IPS-NIHi7 (cell line): ENCODE measurements around the gene GNB1.
"Not testable (repeated sequence)": the region's sequence is repeated elsewhere in the genome, so short reads cannot be mapped to it uniquely, and the experiment has no call there.

Experiments used
- DNase-seq: peaks from one replicate; pipeline ENCODE4 v3.0.0; 2012; ENCODE audit warnings: mixed read lengths; ENCODE audit errors: extremely low spot score

The GNB1 gene

GRCh38 chr1:1891349-1892078 lies 627 bp upstream of the GNB1 start:
- DNase-seq: peak; percentile 73

DNA sequence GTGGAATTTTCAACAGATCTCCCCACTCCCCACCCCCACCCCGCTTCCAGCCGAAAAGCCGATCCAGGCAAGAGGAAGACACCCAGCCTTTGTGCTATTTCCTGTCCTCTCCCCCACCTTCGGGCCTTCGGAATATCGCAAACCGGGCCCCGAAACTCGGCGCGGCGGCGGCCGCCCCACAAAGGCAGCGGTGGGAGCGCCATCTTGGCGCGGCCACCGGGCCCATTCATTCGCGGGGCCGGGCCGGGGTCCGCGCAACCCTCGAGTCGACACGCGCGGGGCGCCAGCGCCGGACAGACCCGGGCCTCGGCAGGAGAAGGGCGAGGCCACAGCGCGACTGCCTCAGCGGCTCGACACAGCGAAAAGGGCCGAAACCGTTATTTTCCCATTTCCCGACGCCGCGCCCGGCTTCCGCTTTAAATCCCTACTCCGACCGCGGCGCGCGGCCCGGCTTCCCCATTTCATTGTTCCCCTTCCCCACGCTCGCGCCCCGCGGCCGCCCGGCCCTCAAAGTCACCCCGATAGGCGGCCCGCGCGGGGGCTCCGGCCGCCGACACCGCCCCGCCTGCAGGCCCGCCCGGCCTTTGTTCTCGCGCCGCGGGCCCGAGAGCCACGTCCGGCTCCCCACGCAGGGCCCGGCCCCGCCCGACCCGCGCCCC lies 911 bp downstream of the GNB1 start:
- DNase-seq: peak; percentile 54

GRCh38 chr1:1889090-1889750 lies 1.7 kb downstream of the GNB1 start:
- no peak for DNase-seq

GRCh38 chr1:1883890-1884289 lies 7.0 kb downstream of the GNB1 start:
- DNase-seq: not testable (repeated sequence)

GRCh38 chr1:1883092-1883873 lies 7.6 kb downstream of the GNB1 start:
- no peak for DNase-seq

DNA sequence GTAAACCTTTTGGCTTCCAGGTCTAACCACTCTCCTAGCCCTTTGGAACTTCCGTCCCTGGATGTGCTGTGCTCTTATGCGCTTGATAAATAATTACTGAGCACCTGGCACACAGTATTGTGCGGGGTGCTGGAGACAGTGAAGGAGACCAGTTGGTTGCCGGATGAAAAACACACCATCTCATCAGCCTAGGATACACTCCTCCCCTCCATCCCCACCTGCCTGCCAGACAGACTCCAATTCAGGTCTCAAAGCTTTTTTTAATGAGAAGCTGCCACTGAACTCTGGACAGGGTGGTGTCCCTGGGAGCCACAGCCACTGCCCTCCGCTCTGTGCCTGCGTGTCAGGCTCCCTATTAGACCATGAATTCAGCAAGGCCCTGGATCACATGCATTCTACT lies 9.2 kb downstream of the GNB1 start:
- no peak for DNase-seq

DNA sequence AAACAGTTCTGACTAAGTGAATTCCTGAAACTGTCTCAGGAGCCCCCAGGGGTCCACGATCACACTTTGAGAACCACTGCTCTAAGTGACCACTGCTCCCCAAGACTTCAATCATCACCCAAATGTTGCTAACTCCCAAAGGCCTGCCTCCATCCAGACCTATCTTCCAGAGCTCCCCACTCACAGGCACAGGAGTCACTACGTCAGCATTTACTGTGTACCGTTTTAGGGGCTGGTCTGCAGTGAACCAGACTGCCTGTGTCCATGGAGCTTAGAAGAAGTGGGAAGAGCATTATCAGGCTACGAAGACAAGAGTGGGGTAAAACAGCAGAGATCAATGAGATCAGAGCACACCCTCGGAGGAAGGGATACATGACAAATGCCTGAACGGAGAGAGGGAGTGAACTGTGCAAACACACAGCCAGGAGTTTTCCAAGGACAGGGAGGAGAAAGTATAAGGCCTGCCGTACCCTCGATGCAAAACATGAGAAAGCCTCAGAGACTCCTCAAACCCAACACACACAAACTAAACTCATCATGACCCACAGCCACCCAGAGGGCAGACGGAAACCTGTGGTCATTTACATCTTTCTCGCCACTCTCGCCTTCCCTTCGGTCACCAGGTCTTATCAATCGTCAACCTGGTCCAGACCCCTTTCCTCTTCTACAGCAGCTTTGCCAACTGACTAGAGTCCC lies 10.1 kb downstream of the GNB1 start:
- DNase-seq: no peak

- DNase-seq: no peak
Measured at GRCh38 chr1:1879942-1880341, 10.9 kb downstream of the GNB1 start.

GRCh38 chr1:1877865-1878436 lies 12.9 kb downstream of the GNB1 start:
- DNase-seq: no peak

DNA sequence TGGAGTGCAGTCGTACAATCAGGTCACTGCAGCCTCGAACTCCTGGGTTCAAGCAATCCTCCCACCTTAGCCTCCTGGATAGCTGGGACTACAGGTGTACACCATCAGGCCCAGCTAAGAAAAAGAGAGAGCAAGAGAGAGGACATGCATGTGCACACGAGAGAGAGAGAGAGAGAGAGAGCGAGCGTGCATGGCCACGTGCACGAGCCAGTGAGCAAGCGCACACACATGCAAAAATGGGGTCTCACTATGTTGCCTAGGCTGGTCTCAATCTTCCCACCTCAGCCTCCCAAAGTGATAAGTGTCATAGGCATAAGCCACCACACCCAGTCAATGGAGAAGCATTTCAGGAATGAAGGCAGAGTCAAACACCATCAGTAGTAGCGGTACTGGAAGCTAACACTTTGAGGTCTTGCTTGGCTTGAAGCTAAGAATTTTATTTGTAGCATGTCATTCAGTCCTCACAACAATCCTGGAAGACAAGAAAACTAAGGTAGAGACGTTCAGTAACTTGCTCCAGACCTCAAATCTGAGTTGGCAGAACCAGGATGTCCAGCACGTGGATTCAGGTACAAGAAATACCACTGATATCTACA lies 14.5 kb downstream of the GNB1 start:
- DNase-seq: no peak

DNA sequence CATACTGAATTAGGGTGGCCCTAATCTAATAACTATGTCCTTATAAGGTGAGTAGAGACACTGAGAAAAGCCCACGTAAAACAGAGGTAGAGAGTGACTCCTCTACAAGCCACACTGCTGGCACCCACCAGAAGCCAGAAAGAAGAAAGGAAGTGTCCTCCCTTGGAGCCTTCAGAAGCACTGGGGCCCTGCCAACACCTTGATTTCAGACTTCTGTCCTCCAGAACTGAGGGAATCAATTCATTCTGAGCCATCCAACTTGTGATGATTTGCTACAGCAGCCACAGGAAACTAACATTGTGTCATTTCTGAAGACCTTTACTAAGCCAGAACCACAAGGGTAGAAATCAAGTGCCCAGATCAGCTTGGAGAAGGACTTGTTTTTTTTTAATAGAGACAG lies 15.0 kb downstream of the GNB1 start:
- no peak for DNase-seq

- no peak for DNase-seq
Measured at GRCh38 chr1:1874901-1875300, 16.0 kb downstream of the GNB1 start.

- no peak for DNase-seq
Measured at GRCh38 chr1:1873186-1873585, 17.7 kb downstream of the GNB1 start.

DNA sequence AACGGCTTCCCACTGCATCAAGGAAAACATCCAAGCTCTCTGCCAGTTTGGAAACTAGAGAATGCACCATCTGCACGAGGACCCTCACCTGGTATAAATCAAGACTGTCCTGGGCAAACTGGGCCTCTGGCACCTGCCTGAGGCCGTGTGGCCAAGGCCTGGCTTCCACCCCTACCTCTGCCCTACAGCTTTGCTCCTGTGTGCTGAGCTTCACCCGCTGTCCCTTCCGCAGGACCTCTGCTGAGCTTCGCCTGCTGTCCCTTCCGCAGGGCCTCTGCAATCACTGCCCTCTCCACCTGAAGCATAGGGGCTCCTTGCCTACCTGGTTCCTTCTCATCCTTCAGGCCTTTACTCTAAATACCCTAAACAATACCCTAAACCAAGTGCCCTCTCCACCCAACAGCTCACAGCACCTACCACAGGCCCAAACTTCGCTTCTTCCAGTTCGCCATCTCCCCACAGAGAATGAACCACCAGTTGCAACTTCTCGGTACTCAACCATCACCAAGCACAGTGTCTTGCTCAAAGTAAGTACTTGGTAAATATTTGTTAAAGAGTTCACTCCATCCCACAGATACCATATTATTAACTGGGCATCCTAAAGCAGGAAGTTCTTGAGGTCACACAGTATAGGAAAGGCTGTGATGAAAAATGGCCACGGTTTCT lies 18.4 kb downstream of the GNB1 start:
- no peak for DNase-seq

GRCh38 chr1:1869469-1869868 lies 21.4 kb downstream of the GNB1 start:
- DNase-seq: no peak

- DNase-seq: no peak
Measured at GRCh38 chr1:1867164-1867563, 23.7 kb downstream of the GNB1 start.

DNA sequence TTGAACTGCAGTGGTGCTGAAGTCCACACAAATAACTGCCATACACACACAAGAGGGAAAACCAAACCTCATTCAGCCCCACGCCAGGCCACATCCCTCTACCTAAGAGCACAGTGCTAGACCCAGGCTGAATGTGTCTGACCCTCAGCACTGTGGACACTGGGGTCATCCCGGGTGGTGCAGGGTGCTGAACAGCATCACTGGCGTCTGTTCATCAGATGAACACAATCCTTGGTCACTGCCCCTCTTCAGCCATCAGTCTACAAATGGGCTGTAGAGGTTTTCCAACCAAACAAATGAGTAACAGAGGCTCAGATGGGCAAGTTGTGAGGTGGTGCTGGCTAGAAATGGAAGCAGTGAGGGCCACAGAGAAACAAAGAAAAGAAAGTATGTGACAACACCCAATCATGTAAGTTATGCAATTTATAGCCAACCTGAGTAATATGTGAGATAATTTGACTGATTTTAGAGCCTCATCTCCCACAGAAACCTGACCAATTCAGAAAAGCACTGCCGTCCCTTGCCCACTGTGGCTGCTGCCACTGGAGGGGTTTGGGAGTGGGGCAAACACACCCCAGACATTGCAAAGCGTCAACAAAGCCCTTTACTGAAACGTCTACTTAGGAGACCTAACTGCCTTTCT lies 27.9 kb downstream of the GNB1 start:
- no peak for DNase-seq

- DNase-seq: not testable (repeated sequence)
Measured at GRCh38 chr1:1861761-1862310, 29.1 kb downstream of the GNB1 start.

DNA sequence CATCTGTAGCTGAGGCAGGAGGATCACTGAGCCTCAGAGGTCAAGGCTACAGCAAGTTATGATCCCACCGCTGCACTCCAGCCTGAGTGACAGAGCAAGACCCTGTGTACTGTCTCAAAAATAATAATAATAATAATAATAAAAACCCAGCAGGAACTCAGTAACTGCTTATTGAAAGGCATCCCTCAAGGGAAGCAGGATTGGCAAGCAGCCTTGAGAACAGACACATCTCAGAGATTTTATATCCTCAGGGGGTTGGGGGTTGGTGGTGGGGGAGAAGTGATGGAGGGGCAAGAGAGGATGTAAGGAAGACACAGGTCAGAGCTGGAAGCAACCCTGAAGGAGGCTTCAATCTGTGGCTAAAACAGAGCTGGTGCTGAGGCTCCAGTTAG lies 29.6 kb downstream of the GNB1 start:
- DNase-seq: no peak
